Mesenchymal stem cell (in vitro differentiated cells and primary cell): ENCODE measurements around the gene CSTA.

ENCODE experiments used
- DNase-seq: peaks from one replicate; pipeline ENCODE4 v3.0.0-alpha.2; 2013
- H2AFZ ChIP-seq: one replicate; pipeline ENCODE4 v1.6.1; 2013; ENCODE audit warnings: low read depth, mild to moderate bottlenecking, control low read depth, inconsistent platforms, low read length, moderate library complexity
- H2AK5ac ChIP-seq: 2 replicates; pipeline ENCODE4 v1.6.1; 2013; ENCODE audit warnings: low read length, moderate library complexity, mild to moderate bottlenecking, inconsistent platforms; ENCODE audit not compliant: severe bottlenecking
- H2BK120ac ChIP-seq: one replicate; pipeline ENCODE4 v1.6.1; 2013; ENCODE audit warnings: low read depth, mild to moderate bottlenecking, inconsistent platforms, low read length, moderate library complexity
- H2BK12ac ChIP-seq, 2 experiments: one replicate each; pipeline ENCODE4 v1.6.1; 2013; ENCODE audit warnings: inconsistent platforms in 2 of 2, low read length in 2 of 2, mild to moderate bottlenecking in 2 of 2, moderate library complexity in 2 of 2, control low read depth in 1 of 2
- H2BK15ac ChIP-seq: one replicate; pipeline ENCODE4 v1.6.1; 2013; ENCODE audit warnings: mild to moderate bottlenecking, low read depth, inconsistent platforms; ENCODE audit not compliant: poor library complexity, severe bottlenecking
- H2BK5ac ChIP-seq: 2 replicates; pipeline ENCODE4 v1.6.1; 2013; ENCODE audit warnings: low read depth, mild to moderate bottlenecking, low read length, control low read depth, inconsistent platforms; ENCODE audit not compliant: poor library complexity, severe bottlenecking
- H3K14ac ChIP-seq, 2 experiments: one replicate each; pipeline ENCODE4 v1.6.1; 2013; ENCODE audit warnings: inconsistent platforms in 2 of 2, low read length in 2 of 2, control low read depth in 1 of 2, mild to moderate bottlenecking in 1 of 2, moderate library complexity in 1 of 2
- H3K18ac ChIP-seq, 2 experiments: one replicate each; pipeline ENCODE4 v1.6.1; 2013; ENCODE audit warnings: inconsistent platforms in 2 of 2, low read length in 2 of 2, control low read depth in 1 of 2, low read depth in 1 of 2, mild to moderate bottlenecking in 1 of 2
- H3K23ac ChIP-seq, 2 experiments: one replicate each; pipeline ENCODE4 v1.6.1; 2013; ENCODE audit warnings: inconsistent platforms in 2 of 2, low read length in 2 of 2, mild to moderate bottlenecking in 2 of 2, moderate library complexity in 2 of 2, control low read depth in 1 of 2
- H3K27ac ChIP-seq: 2 replicates; pipeline ENCODE4 v1.5.1; 2013; ENCODE audit warnings: mild to moderate bottlenecking, moderate library complexity, low read length, control low read depth, inconsistent platforms; ENCODE audit not compliant: poor library complexity, severe bottlenecking
- H3K27me3 ChIP-seq, 2 experiments: 2 replicates each; pipeline versions ENCODE4 v1.6.1 to v1.7.0; 2013; ENCODE audit warnings: low read length in 2 of 2, mild to moderate bottlenecking in 2 of 2, moderate library complexity in 2 of 2, control low read depth in 1 of 2, inconsistent platforms in 1 of 2; ENCODE audit not compliant: control insufficient read depth in 1 of 2, insufficient read depth in 1 of 2
- H3K36me3 ChIP-seq, 2 experiments: 2 replicates each; pipeline versions ENCODE4 v1.6.1 to v1.7.0; 2013; ENCODE audit warnings: low read length in 2 of 2, control low read depth in 1 of 2, inconsistent platforms in 1 of 2, low read depth in 1 of 2, mild to moderate bottlenecking in 1 of 2; ENCODE audit not compliant: insufficient read depth in 2 of 2, control insufficient read depth in 1 of 2
- H3K4ac ChIP-seq, 2 experiments: one replicate each; pipeline ENCODE4 v1.6.1; 2013; ENCODE audit warnings: inconsistent platforms in 2 of 2, low read length in 2 of 2, mild to moderate bottlenecking in 2 of 2, moderate library complexity in 2 of 2, control low read depth in 1 of 2, low read depth in 1 of 2
- H3K4me1 ChIP-seq: 2 replicates; pipeline ENCODE4 v1.6.1; 2013; ENCODE audit warnings: low read depth, low read length, control low read depth; ENCODE audit not compliant: control insufficient read depth, insufficient read depth
- H3K4me2 ChIP-seq: 2 replicates; pipeline ENCODE4 v1.6.1; 2013; ENCODE audit warnings: low read length, mild to moderate bottlenecking, inconsistent platforms; ENCODE audit not compliant: poor library complexity, severe bottlenecking
- H3K4me3 ChIP-seq, 2 experiments: 2 replicates each; pipeline versions ENCODE4 v1.5.1 to v1.7.0; 2013; ENCODE audit warnings: low read length in 2 of 2, mild to moderate bottlenecking in 2 of 2, control low read depth in 1 of 2, low read depth in 1 of 2; ENCODE audit not compliant: insufficient read depth in 1 of 2
- H3K79me1 ChIP-seq: replicated peaks from 2 replicates; pipeline ENCODE4 v1.6.1; 2013; ENCODE audit warnings: mild to moderate bottlenecking, control low read depth, low read length, inconsistent platforms; ENCODE audit not compliant: poor library complexity, severe bottlenecking
- H3K9ac ChIP-seq: 2 replicates; pipeline ENCODE4 v1.7.0; 2013; ENCODE audit warnings: mild to moderate bottlenecking, low read length, moderate library complexity
- H3K9me3 ChIP-seq: 2 replicates; pipeline ENCODE4 v1.7.0; 2013; ENCODE audit warnings: mild to moderate bottlenecking, low read length; ENCODE audit not compliant: control insufficient read depth
- H4K8ac ChIP-seq: one replicate; pipeline ENCODE4 v1.6.1; 2013; ENCODE audit warnings: inconsistent platforms, mild to moderate bottlenecking, low read length, moderate library complexity
- H4K91ac ChIP-seq: one replicate; pipeline ENCODE4 v1.6.1; 2013; ENCODE audit warnings: mild to moderate bottlenecking, low read length, inconsistent platforms
- WGBS: methylation state at CpG from one replicate; pipeline ENCODE4 v1.1.7; 2013; ENCODE audit warnings: mixed read lengths; 5-methylcytosine and 5-hydroxymethylcytosine counted together

CSTA gene

GRCh38 chr3:122355612-122356011 is 30.6 kb downstream of the CSTA start:
- Histone ChIP-seq H4K8ac (no peak overlapping the region), H3K4me3 (no peak overlapping the region), H3K4ac (no peak overlapping the region), H2BK120ac (no peak overlapping the region), H3K4me1 (no peaks in the 10 kb centered on the region), H3K23ac (no peak overlapping the region), H3K79me1 (no peaks in the 10 kb centered on the region), H2AK5ac (no peak overlapping the region), H4K91ac (no peak overlapping the region), H3K9ac (no peak overlapping the region), H3K14ac (no peak overlapping the region), H3K27ac (no peak overlapping the region), H2BK5ac (no peak overlapping the region), H2BK12ac (no peak overlapping the region), H3K9me3 (no peaks in the 10 kb centered on the region), H2BK15ac (no peak overlapping the region), H2AFZ (no peak overlapping the region), H3K18ac (no peak overlapping the region), H3K36me3 (peaks cover 3 to 10% of the 10 kb centered on the region in 2 experiments), H3K4me2 (no peak overlapping the region), H3K27me3 (no peaks in the 10 kb centered on the region)
- WGBS = 80% methylated on average over 4 of the region's 4 CpGs
- DNase-seq = no peak

- peak; percentile 27 for DNase-seq
Observed at GRCh38 chr3:122356402-122356801, 31.4 kb downstream of the CSTA start.

GRCh38 chr3:122357828-122358702 is 33.0 kb downstream of the CSTA start:
- WGBS = no CpG with 5 or more reads among the region's 2 CpGs
- Histone ChIP-seq H3K4me2 (no peak overlapping the region), H3K14ac (no peak overlapping the region), H3K23ac (no peak overlapping the region), H2BK5ac (no peak overlapping the region), H2BK120ac (no peak overlapping the region), H3K4me3 (no peak overlapping the region), H3K9ac (no peak overlapping the region), H3K4ac (no peak overlapping the region), H2BK15ac (no peak overlapping the region), H3K27me3 (no peaks in the 10 kb centered on the region), H3K18ac (no peak overlapping the region), H3K9me3 (no peaks in the 10 kb centered on the region), H4K8ac (no peak overlapping the region), H2AFZ (no peak overlapping the region), H3K27ac (no peak overlapping the region), H2AK5ac (no peak overlapping the region), H3K4me1 (no peaks in the 10 kb centered on the region), H4K91ac (no peak overlapping the region), H2BK12ac (no peak overlapping the region), H3K36me3 (peaks cover 6 to 32% of the 10 kb centered on the region in 2 experiments), H3K79me1 (no peaks in the 10 kb centered on the region)
- DNase-seq = no peak

More at GRCh38 chr3:122356402-122356801, 31.4 kb downstream of the CSTA start:
- Histone ChIP-seq H2BK5ac (no peak overlapping the region), H4K91ac (no peak overlapping the region), H4K8ac (no peak overlapping the region), H3K4me3 (no peak overlapping the region), H3K23ac (no peak overlapping the region), H3K14ac (no peak overlapping the region), H3K4me2 (no peak overlapping the region), H3K18ac (no peak overlapping the region), H3K27ac (no peak overlapping the region), H2AFZ (no peak overlapping the region), H3K9ac (no peak overlapping the region), H3K27me3 (no peaks in the 10 kb centered on the region), H3K36me3 (peaks cover 3 to 16% of the 10 kb centered on the region in 2 experiments), H3K9me3 (no peaks in the 10 kb centered on the region), H2BK15ac (no peak overlapping the region), H3K4ac (no peak overlapping the region), H3K4me1 (no peaks in the 10 kb centered on the region), H2AK5ac (no peak overlapping the region), H2BK120ac (no peak overlapping the region), H2BK12ac (no peak overlapping the region), H3K79me1 (no peaks in the 10 kb centered on the region)
- 83% methylated on average over 1 of the region's 4 CpGs for WGBS

- H2BK120ac ChIP-seq = no peak overlapping the region
Observed at GRCh38 chr3:122358703-122359032, 33.6 kb downstream of the CSTA start.

More at GRCh38 chr3:122358703-122359032, 33.6 kb downstream of the CSTA start:
- H3K23ac ChIP-seq = no peak overlapping the region
- no peak overlapping the region for H2AK5ac ChIP-seq
- H3K27me3 ChIP-seq = no peaks in the 10 kb centered on the region
- H3K4me2 ChIP-seq = no peak overlapping the region
- DNase-seq = no peak
- no peak overlapping the region for H3K14ac ChIP-seq
- no peak overlapping the region for H2BK5ac ChIP-seq
- no peaks in the 10 kb centered on the region for H3K79me1 ChIP-seq
- no peak overlapping the region for H3K4ac ChIP-seq
- H3K4me1 ChIP-seq = no peaks in the 10 kb centered on the region
- no peak overlapping the region for H4K91ac ChIP-seq
- no peak overlapping the region for H3K27ac ChIP-seq
- WGBS = 100% methylated on average over 2 of the region's 2 CpGs
- no peak overlapping the region for H3K4me3 ChIP-seq
- H2BK12ac ChIP-seq = no peak overlapping the region
- no peak overlapping the region for H4K8ac ChIP-seq
- H3K18ac ChIP-seq = no peak overlapping the region
- no peak overlapping the region for H2BK15ac ChIP-seq
- no peak overlapping the region for H2AFZ ChIP-seq
- H3K9ac ChIP-seq = no peak overlapping the region
- peaks cover 6 to 38% of the 10 kb centered on the region in 2 experiments for H3K36me3 ChIP-seq
- H3K9me3 ChIP-seq = no peaks in the 10 kb centered on the region
